ENCODE measurements around the gene ERN2. TPM values are rescaled to one million over a fixed set of nuclear protein-coding genes. Genes with fewer than 3 reads are reported as not detected.

Gene ERN2
- total and polyA plus RNA-seq, 11 donors = 0.07 TPM; not detected in 10

GRCh38 chr16:23706439-23706838, 6.6 kb downstream of the ERN2 start:
- Histone ChIP-seq H3K27ac (no peak overlapping the region), H3K36me3 (no peaks in the 10 kb centered on the region), H3K9me3 (peaks cover 0 to 35% (median 9%) of the 10 kb centered on the region in 12 donors), H3K4me3 (no peak overlapping the region), H3K27me3 (peaks cover 0 to 32% (median 6%) of the 10 kb centered on the region in 9 donors), H3K4me1 (no peaks in the 10 kb centered on the region)
- 64 to 83% (median 77%) methylated on average over 4 of the region's 4 CpGs for WGBS, 4 donors
- ATAC-seq (no peak), DNase-seq (no peak)
- intact Hi-C loops (cut with DNase I) = no loop called here
- TF ChIP-seq CTCF (IDR thresholded peaks at IDR 0.05) (no peak), POLR2A (IDR thresholded peaks at IDR 0.05) (no peak)

- H3K36me3 ChIP-seq = no peaks in the 10 kb centered on the region
- 69 to 88% (median 77%) methylated on average over 2 of the region's 2 CpGs for WGBS, 4 donors
- ATAC-seq (no peak), DNase-seq (no peak)
- peaks cover 0 to 31% (median 9%) of the 10 kb centered on the region in 12 donors for H3K9me3 ChIP-seq
- no peaks in the 10 kb centered on the region for H3K4me1 ChIP-seq
- intact Hi-C loops (cut with DNase I) = no loop called here
- H3K27me3 ChIP-seq = peaks cover 0 to 23% (median 3%) of the 10 kb centered on the region in 9 donors
- H3K4me3 ChIP-seq = no peak overlapping the region
- no peak overlapping the region for H3K27ac ChIP-seq
- TF ChIP-seq CTCF (IDR thresholded peaks at IDR 0.05) = no peak
- no peak for TF ChIP-seq POLR2A (IDR thresholded peaks at IDR 0.05)
Observed at GRCh38 chr16:23705517-23705902, 7.5 kb downstream of the ERN2 start.

- no peaks in the 10 kb centered on the region for H3K4me1 ChIP-seq
- DNase-seq (no peak), ATAC-seq (no peak)
- H3K4me3 ChIP-seq = no peak overlapping the region
- TF ChIP-seq POLR2A (IDR thresholded peaks at IDR 0.05) (no peak), CTCF (IDR thresholded peaks at IDR 0.05) (no peak)
- intact Hi-C loops (cut with DNase I) = no loop called here
- no peaks in the 10 kb centered on the region for H3K36me3 ChIP-seq
- peaks cover 0 to 17% (median 3%) of the 10 kb centered on the region in 9 donors for H3K27me3 ChIP-seq
- peaks cover 0 to 26% (median 8%) of the 10 kb centered on the region in 12 donors for H3K9me3 ChIP-seq
- no peak overlapping the region for H3K27ac ChIP-seq
- WGBS, 4 donors = 65 to 88% (median 86%) methylated on average over 5 to 22 of the region's 22 CpGs
Observed at GRCh38 chr16:23704772-23705516, 8.1 kb downstream of the ERN2 start.

GRCh38 chr16:23702951-23703350, 10.1 kb downstream of the ERN2 start:
- no peak for ATAC-seq
- intact Hi-C loops (cut with DNase I) = no loop called here
- DNase-seq = no peak
- TF ChIP-seq POLR2A (IDR thresholded peaks at IDR 0.05) = no peak
- H3K27me3 ChIP-seq = peaks cover 0 to 27% (median 3%) of the 10 kb centered on the region in 9 donors
- H3K9me3 ChIP-seq = peaks cover 0 to 9% (median 2%) of the 10 kb centered on the region in 12 donors
- H3K4me1 ChIP-seq = no peaks in the 10 kb centered on the region
- WGBS, 4 donors = 51 to 65% (median 58%) methylated on average over 2 of the region's 2 CpGs
- H3K36me3 ChIP-seq = no peaks in the 10 kb centered on the region
- no peak overlapping the region for H3K27ac ChIP-seq
- H3K4me3 ChIP-seq = no peak overlapping the region

Measured in heart left ventricle (tissue), 16 donors.